Erythroblast (primary cell): ENCODE data around the gene IL32.

ENCODE experiments used
- GATA1 ChIP-seq: IDR thresholded peaks from 2 replicates; pipeline ENCODE4 v1.6.1; 2011; ENCODE audit warnings: low read depth, mild to moderate bottlenecking, control low read depth, low read length, moderate library complexity
- POLR2A ChIP-seq: IDR thresholded peaks from 2 replicates; pipeline ENCODE4 v1.6.1; 2011; ENCODE audit warnings: mild to moderate bottlenecking, low read length

DNA sequence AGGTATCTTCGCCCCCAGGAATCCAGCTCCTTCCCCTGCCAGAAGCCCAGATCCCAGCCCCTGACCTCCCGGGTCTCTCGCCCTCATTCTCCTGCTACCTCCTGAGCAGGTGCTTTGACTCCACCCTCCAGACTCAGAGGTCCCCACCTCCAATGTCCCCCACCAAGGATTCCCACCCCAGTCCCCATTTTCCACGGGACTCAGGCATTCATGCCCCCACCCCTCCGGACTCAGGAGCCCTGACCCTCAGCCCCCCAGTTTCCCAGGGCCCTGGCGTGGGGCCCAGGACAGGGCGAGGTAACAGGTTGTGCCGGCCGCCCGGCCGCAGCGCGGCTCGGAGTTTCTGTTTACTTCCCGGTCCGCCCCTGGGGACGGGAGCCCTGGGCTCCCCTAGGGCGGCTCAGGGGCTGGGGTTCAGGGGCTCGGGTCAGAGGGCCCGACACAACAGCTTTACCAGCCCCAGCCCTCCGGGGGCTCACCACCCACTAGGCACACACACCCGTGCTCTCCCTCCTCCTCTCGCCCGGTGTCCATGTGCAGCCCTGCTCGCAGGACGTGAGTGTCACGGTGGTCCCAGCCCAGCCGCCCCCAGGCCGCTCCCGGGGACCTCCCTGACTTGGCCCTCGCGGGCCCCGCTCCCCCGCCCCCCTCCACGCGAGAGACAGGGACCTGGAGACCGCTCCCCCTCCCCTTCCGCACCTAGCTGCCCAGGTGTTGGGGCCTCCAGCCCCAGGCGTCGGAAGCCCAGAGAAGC is 29.3 kb upstream of the IL32 start:
- no peak for TF ChIP-seq POLR2A
- TF ChIP-seq GATA1 = no peak
